A673 (cell line): Measurements from ENCODE around the gene TBC1D5.

Source experiments
- CTCF ChIP-seq: fragments of 300-800, 200-600 bp; sonication (generic); conservative IDR thresholded peaks from 2 replicates; pipeline ENCODE4 v1.5.1; 2017; ENCODE audit warnings: low read depth, mild to moderate bottlenecking, antibody characterized with exemption, low read length, moderate library complexity, mixed read lengths
- EZH2 ChIP-seq: fragments of 200-600 bp; sonication (generic); IDR thresholded peaks from 2 replicates; pipeline ENCODE4 v1.6.1; 2017; ENCODE audit warnings: borderline replicate concordance, low read depth, mild to moderate bottlenecking, mixed read lengths, antibody characterized with exemption, low read length; ENCODE audit not compliant: poor library complexity, severe bottlenecking

DNA sequence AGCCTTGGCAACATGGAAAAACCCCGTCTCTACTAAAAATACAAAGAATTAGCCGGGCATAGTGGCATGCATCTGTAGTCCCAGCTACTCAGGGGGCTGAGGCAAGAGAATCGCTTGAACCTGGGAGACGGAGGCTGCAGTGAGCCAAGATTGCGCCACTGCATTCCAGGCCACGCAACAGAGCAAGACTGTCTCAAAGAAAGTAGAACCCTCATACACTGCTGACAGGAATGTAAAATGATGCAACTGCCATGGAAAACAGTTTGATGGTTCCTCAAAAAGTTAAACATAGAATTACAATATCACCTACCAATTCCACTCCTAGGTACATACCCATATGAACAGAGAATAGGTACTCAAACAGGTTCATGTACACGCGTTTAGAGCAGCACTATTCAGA is 158.9 kb downstream of the TBC1D5 start:
- TF ChIP-seq EZH2: no peak
- no peak for TF ChIP-seq CTCF
